Testis (tissue), 3 donors: Measurements from ENCODE around the gene TAS2R1. TPM values are rescaled to one million over a fixed set of nuclear protein-coding genes. Genes with fewer than 3 reads are reported as not detected.

Source experiments
- DNase-seq: peaks from one replicate; pipeline ENCODE4 v3.0.0-alpha.2; 2019
- H3K27ac ChIP-seq, 2 donors: fragments of 200-600 bp; sonication (generic); one replicate each; pipeline ENCODE4 v1.5.1; 2019
- H3K27me3 ChIP-seq: fragments of 200-600 bp; sonication (generic); one replicate; pipeline ENCODE4 v1.5.1; 2019
- H3K36me3 ChIP-seq: fragments of 200-600 bp; sonication (generic); one replicate; pipeline ENCODE4 v1.5.1; 2017; ENCODE audit warnings: low read depth; ENCODE audit errors: missing control alignments
- H3K4me1 ChIP-seq: fragments of 200-600 bp; sonication (generic); one replicate; pipeline ENCODE4 v1.5.1; 2019
- H3K4me3 ChIP-seq, 2 donors: fragments of 200-600 bp; sonication (generic); one replicate each; pipeline ENCODE4 v1.5.1; 2017 to 2019
- H3K9me3 ChIP-seq: fragments of 200-600 bp; sonication (generic); one replicate; pipeline ENCODE4 v1.5.1; 2017
- POLR2A ChIP-seq: fragments of 450-650 bp; IDR thresholded peaks from one replicate; pipeline ENCODE4 v1.6.1; 2017; ENCODE audit warnings: antibody characterized with exemption, mild to moderate bottlenecking, moderate library complexity
- WGBS, 2 donors: methylation state at CpG; one replicate each; pipeline ENCODE4 v1.1.5; 2018; 5-methylcytosine and 5-hydroxymethylcytosine counted together
- intact Hi-C: fragments of 100-400 bp; cut with DNase I; formaldehyde crosslinking; loops from one replicate; pipeline ENCODE4 v1.15.1; 2023; ENCODE audit warnings: low total_unique reads
- polyA plus RNA-seq: library from polyadenylated mRNA; stranded (reverse); fragments of 350-450 nt; fragmentation: Illumina TruSeq; extraction: RNeasy Lipid Tissue Mini Kit (QIAGEN cat#74804); gene quantifications from one replicate; pipeline ENCODE4 v1.2.3, GENCODE V29; 2014; ENCODE audit warnings: low read depth, low replicate concordance; ENCODE audit not compliant: insufficient read depth
- total RNA-seq, 2 donors: library from RNA; depleted of rRNA; stranded (reverse); fragments of >200 nt; gene quantifications; one replicate each; pipeline ENCODE4 v1.2.3, GENCODE V29; 2016
- TF ChIP-seq, protein P1 (sequence below), 3 experiments: fragments of 450-650 bp in 2 of 3; fragments of 200-600 bp in 1 of 3; sonication (generic) in 1 of 3; IDR thresholded peaks; one replicate each; pipeline ENCODE4 v1.5.1; 2016 to 2019; ENCODE audit warnings: antibody characterized with exemption in 3 of 3, mild to moderate bottlenecking in 2 of 3, moderate library complexity in 1 of 3

The TAS2R1 gene
- total and polyA plus RNA-seq, 3 donors from 2014 or later, result 0.50 to 1.3 (median 1.1) TPM

DNA sequence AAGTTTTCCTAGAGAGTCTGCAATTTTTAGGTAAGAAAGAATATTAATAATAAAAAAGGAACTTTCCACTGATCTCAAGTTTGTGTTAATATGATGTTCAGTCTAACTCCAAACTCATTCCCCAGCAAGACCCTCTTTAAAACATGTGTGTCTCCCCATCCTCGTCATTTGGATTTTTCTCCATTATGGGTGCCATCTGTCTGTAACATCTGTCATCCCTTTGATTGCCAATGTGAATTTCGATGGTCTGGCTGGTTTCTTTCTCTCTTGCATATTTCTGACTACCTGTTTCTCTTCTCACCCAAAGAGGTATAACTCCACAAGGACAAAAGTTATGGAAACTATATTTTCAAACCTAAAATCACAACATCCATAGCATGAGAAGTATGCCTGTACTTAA lies 4.4 kb downstream of the TAS2R1 start:
- Histone ChIP-seq H3K27ac (no peak overlapping the region), H3K4me1 (no peaks in the 10 kb centered on the region), H3K4me3 (no peak overlapping the region), H3K9me3 (no peaks in the 10 kb centered on the region), H3K36me3 (no peaks in the 10 kb centered on the region), H3K27me3 (no peaks in the 10 kb centered on the region)
- 74 to 87% methylated on average over 2 of the region's 2 CpGs for WGBS, 2 donors
- no peak for DNase-seq
- intact Hi-C loops, result no loop called here
- no peak for TF ChIP-seq POLR2A
- TF ChIP-seq, protein P1, sequence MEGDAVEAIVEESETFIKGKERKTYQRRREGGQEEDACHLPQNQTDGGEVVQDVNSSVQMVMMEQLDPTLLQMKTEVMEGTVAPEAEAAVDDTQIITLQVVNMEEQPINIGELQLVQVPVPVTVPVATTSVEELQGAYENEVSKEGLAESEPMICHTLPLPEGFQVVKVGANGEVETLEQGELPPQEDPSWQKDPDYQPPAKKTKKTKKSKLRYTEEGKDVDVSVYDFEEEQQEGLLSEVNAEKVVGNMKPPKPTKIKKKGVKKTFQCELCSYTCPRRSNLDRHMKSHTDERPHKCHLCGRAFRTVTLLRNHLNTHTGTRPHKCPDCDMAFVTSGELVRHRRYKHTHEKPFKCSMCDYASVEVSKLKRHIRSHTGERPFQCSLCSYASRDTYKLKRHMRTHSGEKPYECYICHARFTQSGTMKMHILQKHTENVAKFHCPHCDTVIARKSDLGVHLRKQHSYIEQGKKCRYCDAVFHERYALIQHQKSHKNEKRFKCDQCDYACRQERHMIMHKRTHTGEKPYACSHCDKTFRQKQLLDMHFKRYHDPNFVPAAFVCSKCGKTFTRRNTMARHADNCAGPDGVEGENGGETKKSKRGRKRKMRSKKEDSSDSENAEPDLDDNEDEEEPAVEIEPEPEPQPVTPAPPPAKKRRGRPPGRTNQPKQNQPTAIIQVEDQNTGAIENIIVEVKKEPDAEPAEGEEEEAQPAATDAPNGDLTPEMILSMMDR (IDR thresholded peaks at IDR 0.05), result no peak

DNA sequence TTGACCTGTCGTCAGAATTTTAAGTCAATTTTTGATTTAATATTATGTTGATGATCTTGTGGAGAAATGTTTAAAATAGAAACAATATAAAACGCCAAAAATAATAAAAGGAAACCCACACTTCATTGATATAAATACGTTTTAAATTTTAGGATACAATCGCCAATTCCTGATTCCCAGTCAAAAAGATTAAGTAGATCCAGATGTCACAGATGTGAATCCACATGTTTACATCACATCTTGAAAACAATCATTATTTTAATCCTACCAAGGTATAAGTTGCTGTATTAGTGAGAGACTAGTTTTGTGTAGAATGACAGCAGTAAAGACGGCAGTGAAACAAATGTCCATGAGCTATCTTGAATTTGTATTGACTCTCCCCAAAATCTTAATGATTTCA lies 4.9 kb downstream of the TAS2R1 start:
- no peak for DNase-seq
- Histone ChIP-seq H3K4me1 (no peaks in the 10 kb centered on the region), H3K27me3 (no peaks in the 10 kb centered on the region), H3K36me3 (no peaks in the 10 kb centered on the region), H3K4me3 (no peak overlapping the region), H3K27ac (no peak overlapping the region), H3K9me3 (no peaks in the 10 kb centered on the region)
- intact Hi-C loops, result no loop called here
- 81 to 86% methylated on average over 5 of the region's 5 CpGs for WGBS, 2 donors
- no peak for TF ChIP-seq POLR2A
- TF ChIP-seq, protein P1 (IDR thresholded peaks at IDR 0.05), result no peak

DNA sequence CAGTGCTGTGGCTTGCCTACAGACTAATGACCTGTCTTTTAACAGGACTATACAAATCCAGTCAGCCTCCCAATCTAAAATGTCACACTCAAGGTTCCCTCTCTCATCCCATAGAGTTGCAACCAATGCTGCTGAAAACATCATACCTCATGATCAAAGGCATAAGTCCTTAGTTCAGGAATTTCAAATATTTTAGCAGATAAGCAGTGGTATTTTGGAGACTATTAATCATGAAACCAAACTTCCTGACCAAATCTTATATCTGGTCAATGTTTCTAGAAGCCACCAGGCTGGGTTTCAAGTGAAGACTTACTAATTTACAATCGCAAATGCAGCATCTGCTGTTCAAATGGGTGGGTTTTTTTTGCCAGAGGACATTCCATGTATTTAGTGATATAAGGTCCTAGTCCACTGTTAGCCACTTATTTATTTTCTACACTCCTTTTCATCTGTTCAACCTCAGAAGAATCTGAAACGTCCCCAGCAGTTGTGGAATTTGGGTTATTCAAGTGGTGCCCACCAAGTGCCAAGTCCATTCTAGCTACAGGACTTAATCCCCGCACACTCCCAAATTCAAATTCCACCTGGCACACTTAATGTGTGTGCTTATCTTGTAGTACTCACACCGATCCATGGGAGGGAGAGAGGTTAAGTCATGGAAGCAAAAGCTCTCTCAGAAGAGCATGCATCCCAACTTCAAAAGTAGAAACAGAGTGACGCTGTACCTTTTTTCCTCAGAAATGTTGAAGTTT lies 5.8 kb downstream of the TAS2R1 start:
- WGBS, 2 donors, result 78 to 79% methylated on average over 5 of the region's 5 CpGs
- no peak overlapping the region for H3K27ac ChIP-seq
- TF ChIP-seq, protein P1 (IDR thresholded peaks at IDR 0.05), result no peak
- no peak for TF ChIP-seq POLR2A
- no peak overlapping the region for H3K4me3 ChIP-seq
- DNase-seq, result no peak
- intact Hi-C loops, result no loop called here
- no peaks in the 10 kb centered on the region for H3K4me1 ChIP-seq
- H3K36me3 ChIP-seq, result no peaks in the 10 kb centered on the region
- H3K9me3 ChIP-seq, result no peaks in the 10 kb centered on the region
- no peaks in the 10 kb centered on the region for H3K27me3 ChIP-seq

DNA sequence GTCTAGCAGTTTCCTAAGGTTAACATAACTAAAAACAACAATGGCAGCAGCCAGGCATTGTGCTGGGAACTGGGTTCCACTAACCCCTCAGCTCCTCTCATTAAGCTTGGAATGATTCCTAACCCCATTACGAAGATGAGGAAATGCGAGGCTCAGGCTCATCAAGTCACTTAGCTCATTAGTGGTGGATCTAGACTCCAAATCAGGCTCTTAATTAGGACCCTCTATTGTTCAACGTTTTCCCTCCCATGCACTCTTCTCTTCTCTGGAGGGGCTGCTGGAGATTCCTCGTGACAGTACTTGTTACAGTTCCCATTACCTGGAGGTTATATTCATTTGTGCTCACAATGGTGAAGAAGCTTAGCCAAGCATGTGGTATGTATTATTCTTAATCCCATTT lies 6.5 kb downstream of the TAS2R1 start:
- Histone ChIP-seq H3K36me3 (no peaks in the 10 kb centered on the region), H3K9me3 (no peaks in the 10 kb centered on the region), H3K4me1 (no peaks in the 10 kb centered on the region), H3K27ac (no peak overlapping the region), H3K27me3 (no peaks in the 10 kb centered on the region), H3K4me3 (no peak overlapping the region)
- TF ChIP-seq, protein P1 (IDR thresholded peaks at IDR 0.05), result no peak
- no peak for TF ChIP-seq POLR2A
- intact Hi-C loops, result no loop called here
- DNase-seq, result no peak
- 78 to 79% methylated on average over 4 of the region's 4 CpGs for WGBS, 2 donors

DNA sequence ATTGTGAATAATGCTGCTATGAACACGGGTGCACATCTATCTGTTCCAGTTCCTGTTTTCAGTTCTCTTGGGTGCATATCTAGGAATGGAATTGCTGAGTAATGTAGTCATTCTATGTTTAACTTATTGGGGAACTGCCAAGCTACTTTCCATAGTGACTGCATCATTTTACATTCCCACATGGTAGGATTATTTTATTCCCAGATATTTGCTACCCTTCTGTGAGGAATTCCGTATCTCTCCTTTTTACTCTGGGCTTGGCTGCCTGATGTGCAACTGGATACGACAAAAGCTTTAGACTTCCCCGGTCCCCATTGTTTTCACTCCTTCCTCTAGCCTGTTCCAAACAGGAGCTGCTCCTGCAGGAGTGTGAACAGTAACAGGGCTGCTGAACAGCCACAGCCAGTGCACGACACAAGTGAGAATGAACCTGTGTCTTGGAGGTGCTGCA lies 7.2 kb downstream of the TAS2R1 start:
- intact Hi-C loops, result no loop called here
- no peak for TF ChIP-seq POLR2A
- TF ChIP-seq, protein P1 (IDR thresholded peaks at IDR 0.05), result no peak
- H3K36me3 ChIP-seq, result no peaks in the 10 kb centered on the region
- H3K4me1 ChIP-seq, result no peaks in the 10 kb centered on the region
- H3K9me3 ChIP-seq, result no peaks in the 10 kb centered on the region
- WGBS, 2 donors, result 56 to 62% methylated on average over 5 of the region's 5 CpGs
- no peak overlapping the region for H3K4me3 ChIP-seq
- no peak for DNase-seq
- H3K27me3 ChIP-seq, result no peaks in the 10 kb centered on the region
- H3K27ac ChIP-seq, result no peak overlapping the region
